Endothelial cell (in vitro differentiated cells): ENCODE data around the gene NEUROD2. TPM values are rescaled to one million over a fixed set of nuclear protein-coding genes. Genes with fewer than 3 reads are reported as not detected.

Experiments used
- DNase-seq: peaks from one replicate; pipeline ENCODE4 v3.0.0; 2021; ENCODE audit warnings: low spot score
- H3K27ac Mint-ChIP-seq: one replicate; pipeline ENCODE4 v1.8.0; 2021; ENCODE audit warnings: mixed read lengths, inconsistent platforms; ENCODE audit not compliant: unreplicated experiment
- H3K27me3 Mint-ChIP-seq: one replicate; pipeline ENCODE4 v1.8.0; 2021; ENCODE audit warnings: mild to moderate bottlenecking, moderate library complexity, mixed read lengths, inconsistent platforms; ENCODE audit not compliant: unreplicated experiment
- H3K36me3 Mint-ChIP-seq: one replicate; pipeline ENCODE4 v1.8.0; 2021; ENCODE audit warnings: mild to moderate bottlenecking, low read depth, mixed read lengths, inconsistent platforms; ENCODE audit not compliant: unreplicated experiment
- H3K4me1 Mint-ChIP-seq: one replicate; pipeline ENCODE4 v1.8.0; 2021; ENCODE audit warnings: mild to moderate bottlenecking, mixed read lengths, inconsistent platforms; ENCODE audit not compliant: unreplicated experiment
- H3K4me3 Mint-ChIP-seq: one replicate; pipeline ENCODE4 v1.8.0; 2021; ENCODE audit warnings: mild to moderate bottlenecking, mixed read lengths, inconsistent platforms; ENCODE audit not compliant: unreplicated experiment
- H3K9me3 Mint-ChIP-seq: one replicate; pipeline ENCODE4 v1.8.0; 2021; ENCODE audit warnings: mixed read lengths, inconsistent platforms; ENCODE audit not compliant: unreplicated experiment
- CTCF ChIP-seq: fragments of 200-600 bp; sonication (generic); IDR thresholded peaks from one replicate; pipeline ENCODE4 v1.5.0; 2021; ENCODE audit warnings: antibody characterized with exemption; ENCODE audit not compliant: unreplicated experiment
- total RNA-seq: library from RNA; stranded (reverse); fragmentation: NEBNext Ultra II Directional; extraction: Animal tissue kit (Norgen Biotek cat#: 25700); gene quantifications from one replicate; pipeline ENCODE4 v1.2.1, GENCODE V29; 2021; ENCODE audit not compliant: unreplicated experiment

NEUROD2 gene
- total RNA-seq, 1 donor from 2014 or later, result not detected

GRCh38 chr17:39555368-39555767, 52.4 kb downstream of the NEUROD2 start:
- Mint-ChIP-seq H3K36me3 (peaks cover 34% of the 10 kb centered on the region), H3K9me3 (no peaks in the 10 kb centered on the region), H3K27me3 (peaks cover 3% of the 10 kb centered on the region), H3K4me1 (peaks cover 24% of the 10 kb centered on the region), H3K4me3 (no peak overlapping the region), H3K27ac (no peak overlapping the region)
- TF ChIP-seq CTCF, result no peak
- no peak for DNase-seq

Other genes starting within 250 kb of the NEUROD2 start
- gene FBXL20, start 206.3 kb downstream of the NEUROD2 start, total RNA-seq, result 26.6 TPM
- 45.8 TPM for gene MED1, start 156.7 kb downstream of the NEUROD2 start, total RNA-seq
- gene CDK12, start 146.4 kb downstream of the NEUROD2 start, total RNA-seq, result 63.0 TPM
- gene PPP1R1B, start 19.0 kb upstream of the NEUROD2 start, total RNA-seq, result not detected
- gene STARD3, start 29.2 kb upstream of the NEUROD2 start, total RNA-seq, result 77.7 TPM
- 1.2 TPM for gene TCAP, start 57.4 kb upstream of the NEUROD2 start, total RNA-seq
- not detected for gene PNMT, start 60.5 kb upstream of the NEUROD2 start, total RNA-seq
- 11.2 TPM for gene PGAP3, start 80.1 kb upstream of the NEUROD2 start, total RNA-seq
- gene ERBB2, start 92.1 kb upstream of the NEUROD2 start, total RNA-seq, result 49.0 TPM
- 15.5 TPM for gene MIEN1, start 122.6 kb upstream of the NEUROD2 start, total RNA-seq
- 1.3 TPM for gene GRB7, start 130.0 kb upstream of the NEUROD2 start, total RNA-seq